Measurements from ENCODE around the gene MTCL1.

MTCL1 gene

GRCh38 chr18:8688216-8688800 is 17.0 kb upstream of the MTCL1 start:
- no peak for DNase-seq (ENCODE audit: low spot score)

GRCh38 chr18:8688816-8689215 is 16.5 kb upstream of the MTCL1 start:
- DNase-seq (ENCODE audit: low spot score) = no peak

GRCh38 chr18:8689517-8689916 is 15.8 kb upstream of the MTCL1 start:
- no peak for DNase-seq (ENCODE audit: low spot score)

GRCh38 chr18:8694891-8695290 is 10.5 kb upstream of the MTCL1 start:
- no peak for DNase-seq (ENCODE audit: low spot score)

- DNase-seq (ENCODE audit: low spot score) = peak; percentile 42
Measured at GRCh38 chr18:8695932-8696517, 9.3 kb upstream of the MTCL1 start.

- peak; percentile 82 for DNase-seq (ENCODE audit: low spot score)
Measured at GRCh38 chr18:8696749-8697211, 8.6 kb upstream of the MTCL1 start.

GRCh38 chr18:8699126-8699525 is 6.2 kb upstream of the MTCL1 start:
- no peak for DNase-seq (ENCODE audit: low spot score)

GRCh38 chr18:8699948-8700347 is 5.4 kb upstream of the MTCL1 start:
- DNase-seq (ENCODE audit: low spot score) = no peak

GRCh38 chr18:8701546-8702118 is 3.7 kb upstream of the MTCL1 start:
- no peak for DNase-seq (ENCODE audit: low spot score)

GRCh38 chr18:8702668-8703067 is 2.7 kb upstream of the MTCL1 start:
- no peak for DNase-seq (ENCODE audit: low spot score)

GRCh38 chr18:8703092-8703709 is 2.2 kb upstream of the MTCL1 start:
- no peak for DNase-seq (ENCODE audit: low spot score)

- DNase-seq (ENCODE audit: low spot score) = no peak
Measured at GRCh38 chr18:8703781-8704301, 1.5 kb upstream of the MTCL1 start.

- DNase-seq (ENCODE audit: low spot score) = peak; percentile 96
Measured at GRCh38 chr18:8704361-8705237, 757 bp upstream of the MTCL1 start.

GRCh38 chr18:8705961-8706790 is 820 bp downstream of the MTCL1 start:
- peak; percentile 15 for DNase-seq (ENCODE audit: low spot score)

GRCh38 chr18:8706791-8707555 is 1.6 kb downstream of the MTCL1 start:
- DNase-seq (ENCODE audit: low spot score) = peak; percentile 42

GRCh38 chr18:8707556-8708300 is 2.4 kb downstream of the MTCL1 start:
- DNase-seq (ENCODE audit: low spot score) = no peak

- no peak for DNase-seq (ENCODE audit: low spot score)
Measured at GRCh38 chr18:8708670-8709069, 3.3 kb downstream of the MTCL1 start.

- DNase-seq (ENCODE audit: low spot score) = no peak
Measured at GRCh38 chr18:8709248-8710059, 4.1 kb downstream of the MTCL1 start.

GRCh38 chr18:8711736-8712135 is 6.4 kb downstream of the MTCL1 start:
- no peak for DNase-seq (ENCODE audit: low spot score)

Data from germinal center (tissue), 1 donor.